ENCODE data around the gene DNAJB5.
A peak's percentile ranks its signal among the peaks of the same experiment; 100 is the strongest.
"Not testable (repeated sequence)": the region's sequence is repeated elsewhere in the genome, so short reads cannot be mapped to it uniquely, and the experiment has no call there.

Gene DNAJB5

GRCh38 chr9:34998266-34998665 is 8.7 kb downstream of the DNAJB5 start:
- DNase-seq (no peak), ATAC-seq (replicated peaks) (no peak)
- peaks cover 4% of the 10 kb centered on the region for H3K36me3 Mint-ChIP-seq (ENCODE audit: insufficient read depth)
- no peaks in the 10 kb centered on the region for H3K27me3 Mint-ChIP-seq
- no peak overlapping the region for H3K4me3 Mint-ChIP-seq
- no peaks in the 10 kb centered on the region for H3K4me1 Mint-ChIP-seq (ENCODE audit: low read depth in 2 of 2)
- no peak overlapping the region for H3K27ac Mint-ChIP-seq
- H3K9me3 Mint-ChIP-seq, result no peaks in the 10 kb centered on the region

GRCh38 chr9:34999576-34999975 is 10.0 kb downstream of the DNAJB5 start:
- H3K4me3 Mint-ChIP-seq, result no peak overlapping the region
- DNase-seq (no peak), ATAC-seq (replicated peaks) (no peak)
- no peaks in the 10 kb centered on the region for H3K36me3 Mint-ChIP-seq (ENCODE audit: insufficient read depth)
- H3K27me3 Mint-ChIP-seq, result no peaks in the 10 kb centered on the region
- H3K9me3 Mint-ChIP-seq, result no peaks in the 10 kb centered on the region
- no peak overlapping the region for H3K27ac Mint-ChIP-seq
- H3K4me1 Mint-ChIP-seq (ENCODE audit: low read depth in 2 of 2), result no peaks in the 10 kb centered on the region

GRCh38 chr9:35000535-35001284 is 11.2 kb downstream of the DNAJB5 start:
- no peak overlapping the region for H3K27ac Mint-ChIP-seq
- H3K36me3 Mint-ChIP-seq (ENCODE audit: insufficient read depth), result no peaks in the 10 kb centered on the region
- DNase-seq, result no peak
- no peak for ATAC-seq (replicated peaks)
- H3K27me3 Mint-ChIP-seq, result no peaks in the 10 kb centered on the region
- no peak overlapping the region for H3K4me3 Mint-ChIP-seq
- no peaks in the 10 kb centered on the region for H3K4me1 Mint-ChIP-seq (ENCODE audit: low read depth in 2 of 2)
- no peaks in the 10 kb centered on the region for H3K9me3 Mint-ChIP-seq

GRCh38 chr9:35001285-35001677 is 11.7 kb downstream of the DNAJB5 start:
- no peaks in the 10 kb centered on the region for H3K9me3 Mint-ChIP-seq
- H3K27ac Mint-ChIP-seq, result no peak overlapping the region
- DNase-seq (no peak), ATAC-seq (replicated peaks) (no peak)
- H3K4me3 Mint-ChIP-seq, result no peak overlapping the region
- H3K4me1 Mint-ChIP-seq (ENCODE audit: low read depth in 2 of 2), result no peaks in the 10 kb centered on the region
- no peaks in the 10 kb centered on the region for H3K27me3 Mint-ChIP-seq
- H3K36me3 Mint-ChIP-seq (ENCODE audit: insufficient read depth), result no peaks in the 10 kb centered on the region

GRCh38 chr9:35001803-35002502 is 12.4 kb downstream of the DNAJB5 start:
- Mint-ChIP-seq H3K4me3 (no peak overlapping the region), H3K9me3 (no peaks in the 10 kb centered on the region), H3K27me3 (no peaks in the 10 kb centered on the region), H3K27ac (no peak overlapping the region), H3K4me1 (ENCODE audit: low read depth in 2 of 2) (no peaks in the 10 kb centered on the region), H3K36me3 (ENCODE audit: insufficient read depth) (no peaks in the 10 kb centered on the region)
- ATAC-seq (replicated peaks) (no peak), DNase-seq (no peak)

GRCh38 chr9:35002623-35003022 is 13.1 kb downstream of the DNAJB5 start:
- no peak for ATAC-seq (replicated peaks)
- no peak overlapping the region for H3K4me3 Mint-ChIP-seq
- no peak for DNase-seq
- no peaks in the 10 kb centered on the region for H3K4me1 Mint-ChIP-seq (ENCODE audit: low read depth in 2 of 2)
- no peaks in the 10 kb centered on the region for H3K36me3 Mint-ChIP-seq (ENCODE audit: insufficient read depth)
- no peak overlapping the region for H3K27ac Mint-ChIP-seq
- no peaks in the 10 kb centered on the region for H3K27me3 Mint-ChIP-seq
- no peaks in the 10 kb centered on the region for H3K9me3 Mint-ChIP-seq

- DNase-seq; H3K27me3 Mint-ChIP-seq; H3K9me3 Mint-ChIP-seq; H3K4me1 Mint-ChIP-seq (ENCODE audit: low read depth in 2 of 2); H3K36me3 Mint-ChIP-seq (ENCODE audit: insufficient read depth); H3K4me3 Mint-ChIP-seq; H3K27ac Mint-ChIP-seq; ATAC-seq (replicated peaks): not testable (repeated sequence)
Observed at GRCh38 chr9:35004299-35004698, 14.8 kb downstream of the DNAJB5 start.

DNA sequence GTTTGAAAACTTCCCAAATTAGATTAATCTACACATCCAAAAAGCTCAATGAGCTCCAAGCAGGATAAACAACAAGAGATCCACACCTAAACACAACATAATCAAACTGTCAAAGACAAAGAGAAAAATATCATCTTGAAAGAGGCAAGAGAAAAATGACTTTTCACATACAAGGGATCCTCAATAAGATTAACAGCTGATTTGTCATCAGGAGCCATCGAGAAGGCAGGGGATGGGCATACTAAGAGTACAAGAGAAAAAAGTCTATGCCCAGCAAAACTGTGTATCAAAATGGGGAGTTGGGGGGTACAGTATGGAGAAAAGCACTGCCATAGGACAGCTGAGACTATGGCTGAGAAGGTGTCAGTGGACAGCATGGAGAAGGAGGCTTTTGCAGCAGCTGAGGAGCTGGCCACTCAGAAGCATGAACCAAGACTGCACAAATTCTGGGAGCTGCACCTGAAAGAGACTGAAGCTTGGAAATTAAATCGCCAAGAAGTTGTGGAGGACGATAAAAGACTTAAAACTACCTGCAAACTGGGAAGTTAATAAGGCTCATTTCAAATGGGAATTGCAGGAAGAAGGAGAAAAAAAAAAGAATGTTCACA is 20.9 kb downstream of the DNAJB5 start:
- DNase-seq, result no peak
- H3K4me1 Mint-ChIP-seq (ENCODE audit: low read depth in 2 of 2), result no peaks in the 10 kb centered on the region
- no peak for ATAC-seq (replicated peaks)
- H3K4me3 Mint-ChIP-seq, result no peak overlapping the region
- no peak overlapping the region for H3K27ac Mint-ChIP-seq
- no peaks in the 10 kb centered on the region for H3K27me3 Mint-ChIP-seq
- peaks cover 7 to 8% of the 10 kb centered on the region in 2 donors for H3K9me3 Mint-ChIP-seq
- H3K36me3 Mint-ChIP-seq (ENCODE audit: insufficient read depth), result peaks cover 9% of the 10 kb centered on the region

GRCh38 chr9:35014517-35014916 is 25.0 kb downstream of the DNAJB5 start:
- Mint-ChIP-seq H3K9me3 (peaks cover 7 to 8% of the 10 kb centered on the region in 2 donors), H3K4me1 (ENCODE audit: low read depth in 2 of 2) (no peaks in the 10 kb centered on the region), H3K4me3 (no peak overlapping the region), H3K27ac (no peak overlapping the region), H3K27me3 (no peaks in the 10 kb centered on the region), H3K36me3 (ENCODE audit: insufficient read depth) (peaks cover 9% of the 10 kb centered on the region)
- DNase-seq, result no peak
- no peak for ATAC-seq (replicated peaks)

- H3K27ac Mint-ChIP-seq; ATAC-seq (replicated peaks); H3K9me3 Mint-ChIP-seq; H3K27me3 Mint-ChIP-seq; H3K4me3 Mint-ChIP-seq; DNase-seq; H3K4me1 Mint-ChIP-seq (ENCODE audit: low read depth in 2 of 2); H3K36me3 Mint-ChIP-seq (ENCODE audit: insufficient read depth): not testable (repeated sequence)
Observed at GRCh38 chr9:35023443-35023842, 33.9 kb downstream of the DNAJB5 start.

- DNase-seq (no peak), ATAC-seq (replicated peaks) (no peak)
- Mint-ChIP-seq H3K36me3 (ENCODE audit: insufficient read depth) (no peaks in the 10 kb centered on the region), H3K4me3 (no peak overlapping the region), H3K27me3 (no peaks in the 10 kb centered on the region), H3K9me3 (no peaks in the 10 kb centered on the region), H3K4me1 (ENCODE audit: low read depth in 2 of 2) (no peaks in the 10 kb centered on the region), H3K27ac (no peak overlapping the region)
Observed at GRCh38 chr9:35026671-35027070, 37.1 kb downstream of the DNAJB5 start.

DNA sequence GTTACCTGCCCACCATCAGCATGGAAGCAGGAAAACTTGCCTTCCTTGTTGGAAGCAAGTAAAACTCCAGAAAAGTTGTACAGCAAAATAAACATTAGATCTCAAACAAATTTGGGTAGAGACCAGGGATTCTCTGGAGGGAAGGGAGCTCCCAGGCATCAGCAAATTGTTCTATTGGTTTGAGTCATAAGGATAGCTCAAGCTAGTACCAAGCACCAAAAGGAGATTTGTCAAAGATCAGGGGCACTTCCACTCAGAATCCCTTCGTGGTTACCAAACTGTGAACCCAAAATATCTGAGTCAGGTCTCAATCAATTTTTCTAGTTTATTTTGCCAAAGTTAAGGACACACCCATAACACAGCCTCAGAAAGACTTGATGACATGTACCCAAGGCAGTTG is 37.8 kb downstream of the DNAJB5 start:
- ATAC-seq (replicated peaks) (no peak), DNase-seq (no peak)
- H3K27ac Mint-ChIP-seq, result peak overlapping the region in 1 of 2 donors; percentile 8
- H3K9me3 Mint-ChIP-seq, result no peaks in the 10 kb centered on the region
- no peaks in the 10 kb centered on the region for H3K27me3 Mint-ChIP-seq
- H3K4me3 Mint-ChIP-seq, result no peak overlapping the region
- H3K4me1 Mint-ChIP-seq (ENCODE audit: low read depth in 2 of 2), result no peaks in the 10 kb centered on the region
- H3K36me3 Mint-ChIP-seq (ENCODE audit: insufficient read depth), result no peaks in the 10 kb centered on the region

GRCh38 chr9:35027860-35028259 is 38.3 kb downstream of the DNAJB5 start:
- Mint-ChIP-seq H3K27me3 (no peaks in the 10 kb centered on the region), H3K4me3 (no peak overlapping the region), H3K36me3 (ENCODE audit: insufficient read depth) (no peaks in the 10 kb centered on the region), H3K9me3 (no peaks in the 10 kb centered on the region), H3K27ac (peak overlapping the region in 1 of 2 donors; percentile 8), H3K4me1 (ENCODE audit: low read depth in 2 of 2) (no peaks in the 10 kb centered on the region)
- DNase-seq, result no peak
- no peak for ATAC-seq (replicated peaks)

- ATAC-seq (replicated peaks) (no peak), DNase-seq (no peak)
- Mint-ChIP-seq H3K4me3 (no peak overlapping the region), H3K4me1 (ENCODE audit: low read depth in 2 of 2) (no peaks in the 10 kb centered on the region), H3K36me3 (ENCODE audit: insufficient read depth) (no peaks in the 10 kb centered on the region), H3K27ac (no peak overlapping the region), H3K9me3 (no peaks in the 10 kb centered on the region), H3K27me3 (no peaks in the 10 kb centered on the region)
Observed at GRCh38 chr9:35028341-35028740, 38.8 kb downstream of the DNAJB5 start.

All from effector memory CD8-positive, alpha-beta T cell (primary cell).